K562 (cell line): ENCODE data around the gene GRHL3. TPM values are rescaled to one million over a fixed set of nuclear protein-coding genes. Genes with fewer than 3 reads are reported as not detected.
A peak's percentile ranks its signal among the peaks of the same experiment; 100 is the strongest.

Experiments
- ATAC-seq: fragments of 200-7000 bp; cut with Tn5 transposase; 3 replicates; pipeline ENCODE4 v1.9.1; 2020; ENCODE audit warnings: moderate library complexity
- BruUV-seq: library from RNA; stranded (reverse); fragments of 400-500 nt; replicated peaks from 2 replicates; lab custom pipeline; 2021; lab: Mats Ljungman, UMichigan
- CTCF ChIA-PET: fragments of 300-600 bp; formaldehyde crosslinking; extraction: SDS; loops from one replicate; lab custom pipeline; 2021; ENCODE audit warnings: low intra/inter-chr PET ratio; lab: Yijun Ruan, JAX
- POLR2A ChIA-PET: fragments of 300-600, 350-650 bp; sonication (Branson Sonifier 250); formaldehyde crosslinking; extraction: SDS; loops from one replicate; lab custom pipeline; 2021; ENCODE audit warnings: antibody characterized with exemption, inconsistent platforms; lab: Yijun Ruan, JAX
- DNase-seq, 4 experiments: peaks; one replicate each; pipeline versions ENCODE4 v3.0.0 to v3.0.0-alpha.2; 2011 to 2018; ENCODE audit warnings: low spot score in 3 of 4, mixed read lengths in 3 of 4; ENCODE audit errors: extremely low read depth in 1 of 4
- FAIRE-seq: peaks from 2 replicates; lab custom pipeline; 2011; peaks lifted over from hg19 to GRCh38; lab: Jason Lieb, UNC
- H2AFZ ChIP-seq: 2 replicates; pipeline ENCODE4 v1.6.0; 2011; ENCODE audit warnings: low read depth, low read length, control low read depth, inconsistent platforms
- H3K27ac ChIP-seq: fragments of 200-600 bp; 3 replicates; pipeline ENCODE4 v1.8.0; 2011; ENCODE audit warnings: low read depth, mild to moderate bottlenecking, control low read depth, inconsistent platforms, low read length, moderate library complexity, mixed read lengths; ENCODE audit errors: extremely low read depth
- H3K27me3 ChIP-seq, 2 experiments: fragments of 300-600 bp in 1 of 2; 2 replicates in 1 of 2; 3 replicates in 1 of 2; pipeline versions ENCODE4 v1.6.0 to v1.8.0; 2011; ENCODE audit warnings: inconsistent platforms in 2 of 2, low read length in 2 of 2, mild to moderate bottlenecking in 1 of 2, mixed read lengths in 1 of 2, moderate library complexity in 1 of 2; ENCODE audit not compliant: control insufficient read depth in 2 of 2, insufficient read depth in 2 of 2
- H3K36me3 ChIP-seq: fragments of 300-600 bp; 3 replicates; pipeline ENCODE4 v1.8.0; 2011; ENCODE audit warnings: mild to moderate bottlenecking, low read length, inconsistent platforms; ENCODE audit not compliant: control insufficient read depth, insufficient read depth
- H3K4me1 ChIP-seq, 2 experiments: fragments of 200-600 bp in 1 of 2; replicated peaks in 1 of 2; 2 replicates in 1 of 2; 3 replicates in 1 of 2; pipeline versions ENCODE4 v1.5.1 to v1.8.0; 2011; ENCODE audit warnings: inconsistent platforms in 2 of 2, low read length in 2 of 2, mild to moderate bottlenecking in 1 of 2, mixed read lengths in 1 of 2, moderate library complexity in 1 of 2; ENCODE audit not compliant: control insufficient read depth in 2 of 2, insufficient read depth in 2 of 2
- H3K4me2 ChIP-seq: 2 replicates; pipeline ENCODE4 v1.6.1; 2011; ENCODE audit warnings: low read length, control low read depth, inconsistent platforms, mixed read lengths; ENCODE audit not compliant: insufficient read depth
- H3K4me3 ChIP-seq: fragments of 200-600 bp; sonication (generic), shearing (Covaris generic); 2 replicates; pipeline ENCODE4 v1.5.1; 2016; ENCODE audit warnings: control low read depth, inconsistent platforms
- H3K79me2 ChIP-seq: fragments of 200-600 bp; 3 replicates; pipeline ENCODE4 v1.8.0; 2011; ENCODE audit warnings: low read length, inconsistent platforms; ENCODE audit not compliant: control insufficient read depth, insufficient read depth
- H3K9ac ChIP-seq, 2 experiments: 2 replicates each; pipeline versions ENCODE4 v1.6.0 to v1.6.1; 2011; ENCODE audit warnings: low read depth in 2 of 2, low read length in 2 of 2, control low read depth in 1 of 2, inconsistent platforms in 1 of 2, mild to moderate bottlenecking in 1 of 2, mixed read lengths in 1 of 2; ENCODE audit not compliant: insufficient read depth in 1 of 2
- H3K9me1 ChIP-seq: one replicate; pipeline ENCODE4 v1.6.0; 2011; ENCODE audit warnings: inconsistent platforms, mild to moderate bottlenecking, low read length, moderate library complexity; ENCODE audit not compliant: control insufficient read depth, insufficient read depth
- H3K9me3 ChIP-seq: replicated peaks from 2 replicates; pipeline ENCODE4 v1.5.1; 2011; ENCODE audit warnings: low read depth, low read length, inconsistent platforms; ENCODE audit not compliant: control insufficient read depth, insufficient read depth
- H4K20me1 ChIP-seq: replicated peaks from 2 replicates; pipeline ENCODE4 v1.6.1; 2011; ENCODE audit warnings: low read length, inconsistent platforms, mixed read lengths; ENCODE audit not compliant: control insufficient read depth, insufficient read depth
- KLF16 ChIP-seq: IDR thresholded peaks from 2 replicates; pipeline ENCODE4 v1.6.1; 2016; ENCODE audit warnings: antibody characterized with exemption
- PHF8 ChIP-seq: fragments of 200-600 bp; sonication (generic); IDR thresholded peaks from 2 replicates; pipeline ENCODE4 v1.6.1; 2012; ENCODE audit warnings: mixed run types, mild to moderate bottlenecking, inconsistent platforms, low read length, moderate library complexity, borderline replicate concordance
- PTTG1 ChIP-seq: fragments of 450-650 bp; IDR thresholded peaks from 2 replicates; pipeline ENCODE4 v1.6.1; 2016; ENCODE audit warnings: low read depth, mild to moderate bottlenecking, missing genetic modification characterization, missing compliant biosample characterization
- SIX5 ChIP-seq, 2 experiments: IDR thresholded peaks; 2 replicates each; pipeline ENCODE4 v1.6.1; 2011; ENCODE audit warnings: low read length in 2 of 2, borderline replicate concordance in 1 of 2, low read depth in 1 of 2, mild to moderate bottlenecking in 1 of 2, moderate library complexity in 1 of 2; ENCODE audit not compliant: insufficient read depth in 1 of 2
- ZNF384 ChIP-seq: IDR thresholded peaks from 2 replicates; pipeline ENCODE4 v1.6.1; 2012; ENCODE audit warnings: low read depth, low read length, improper control_type of control experiment
- ZNF586 ChIP-seq: fragments of 450-650 bp; formaldehyde crosslinking; conservative IDR thresholded peaks from 2 replicates; pipeline ENCODE4 v1.4.0; 2020; ENCODE audit warnings: mild to moderate bottlenecking, moderate library complexity
- ZNF764 ChIP-seq: fragments of 250-450 bp; sonication (Bioruptor Pico); IDR thresholded peaks from 2 replicates; pipeline ENCODE4 v1.4.0; 2020; ENCODE audit warnings: low read depth, mild to moderate bottlenecking, moderate library complexity
- WGBS: fragments of 100-300 bp; shearing (Covaris generic); methylation state at CpG from one replicate; pipeline ENCODE4 v1.1.6; 2016; ENCODE audit warnings: low coverage, mixed read lengths; ENCODE audit not compliant: insufficient coverage; ENCODE audit errors: missing lambda C conversion rate; 5-methylcytosine and 5-hydroxymethylcytosine counted together
- in situ Hi-C: fragments of 300-500 bp; cut with MboI; formaldehyde crosslinking; loops from 4 replicates; pipeline ENCODE4 v1.15.0; 2018; ENCODE audit warnings: inconsistent platforms, mixed read lengths
- intact Hi-C: fragments of 100-400 bp; cut with micrococcal nuclease; formaldehyde crosslinking; loops from 2 replicates; pipeline ENCODE4 v1.14.2; 2022
- polyA plus RNA-seq, 8 experiments: library from polyadenylated mRNA; depleted of rRNA in 4 of 8; stranded (reverse) in 5 of 8; unstranded in 3 of 8; fragments of >200 nt; fragmentation: Nextera tagmentation in 2 of 8; fragmentation: Illumina TruSeq in 1 of 8; extraction: Ambion mirVana in 2 of 8; extraction: Trizol in 1 of 8; gene quantifications; 2 replicates each; pipeline versions ENCODE4 v1.2.1 to v1.2.3, GENCODE V29; 2011 to 2014; ENCODE audit warnings: inconsistent platforms in 1 of 8, missing spikeins in 1 of 8
- total RNA-seq, 7 experiments: library from RNA; depleted of rRNA in 6 of 7; stranded (reverse); fragments of >200 nt in 6 of 7; fragmentation: Illumina TruSeq in 2 of 7; extraction: Trizol in 2 of 7; gene quantifications; 2 replicates each; pipeline versions ENCODE4 v1.2.1 to v1.2.3, GENCODE V29; 2011 to 2021; ENCODE audit warnings: low replicate concordance in 1 of 7
- TF ChIP-seq, protein P1 (sequence below): fragments of 450-650 bp; conservative IDR thresholded peaks from 2 replicates; pipeline ENCODE4 v1.6.1; 2016; ENCODE audit warnings: missing genetic modification characterization, low read depth, mild to moderate bottlenecking, control low read depth, missing compliant biosample characterization
- TF ChIP-seq, protein P2 (sequence below): fragments of 450-650 bp; IDR thresholded peaks from 2 replicates; pipeline ENCODE4 v1.6.1; 2016

The GRHL3 gene
- total and polyA plus RNA-seq, 9 of the 15 experiments (the other 6 are each of a cell fraction or from before 2014, with no cell fraction given), result 0.01 to 0.04 TPM; not detected in 7

DNA sequence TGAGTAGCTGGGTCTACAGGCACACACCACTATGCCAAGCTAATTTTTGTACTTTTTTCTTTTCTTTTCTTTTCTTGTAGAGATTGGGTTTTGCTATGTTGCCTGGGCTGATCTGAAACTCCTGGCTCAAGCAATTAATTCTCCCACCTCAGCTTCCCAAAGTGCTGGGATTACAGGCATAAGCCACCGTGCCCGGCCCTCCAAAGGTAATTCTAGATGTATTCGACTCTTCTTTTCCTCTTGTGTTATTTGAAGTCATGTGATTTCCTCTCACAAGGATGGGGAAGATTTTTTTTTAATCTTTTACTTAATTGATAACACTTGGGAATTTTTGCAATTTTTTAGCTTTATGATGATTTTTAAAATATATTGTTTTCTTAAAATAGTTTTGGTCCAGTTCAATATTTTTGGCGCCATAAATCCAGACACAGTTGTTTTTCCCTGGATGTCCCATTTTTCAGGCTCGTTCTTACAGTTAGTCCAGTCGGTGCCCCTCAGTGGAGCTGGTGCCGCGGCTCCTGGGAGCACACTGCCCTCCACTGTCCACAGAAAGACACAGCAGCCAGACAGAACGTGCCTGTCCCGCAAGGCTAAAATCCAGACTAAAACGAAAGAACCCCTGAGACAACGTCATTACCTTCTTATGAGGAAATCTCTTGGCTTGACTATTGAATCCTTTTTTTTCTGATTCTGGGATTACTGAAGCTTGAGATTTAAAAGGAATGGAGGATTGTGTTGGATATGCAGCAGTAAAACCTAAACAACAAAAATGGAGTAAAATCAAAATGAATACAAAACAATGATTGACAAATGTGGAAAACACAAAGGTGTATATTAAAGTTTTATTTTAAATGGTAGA, 72.0 kb downstream of the GRHL3 start:
- Histone ChIP-seq H3K9ac (no peak overlapping the region), H3K27ac (no peak overlapping the region)
- TF ChIP-seq SIX5 (IDR thresholded peaks at IDR 0.05; ENCODE audit: borderline replicate concordance in 1 of 2, insufficient read depth in 1 of 2, low read depth in 1 of 2, low read length in 2 of 2), result no peak
- TF ChIP-seq PHF8, result no peak
- TF ChIP-seq PTTG1 (tag), result no peak
- peak; percentile 22; the same call in 1 of the 2 replicates for TF ChIP-seq ZNF384
- TF ChIP-seq, protein P1, sequence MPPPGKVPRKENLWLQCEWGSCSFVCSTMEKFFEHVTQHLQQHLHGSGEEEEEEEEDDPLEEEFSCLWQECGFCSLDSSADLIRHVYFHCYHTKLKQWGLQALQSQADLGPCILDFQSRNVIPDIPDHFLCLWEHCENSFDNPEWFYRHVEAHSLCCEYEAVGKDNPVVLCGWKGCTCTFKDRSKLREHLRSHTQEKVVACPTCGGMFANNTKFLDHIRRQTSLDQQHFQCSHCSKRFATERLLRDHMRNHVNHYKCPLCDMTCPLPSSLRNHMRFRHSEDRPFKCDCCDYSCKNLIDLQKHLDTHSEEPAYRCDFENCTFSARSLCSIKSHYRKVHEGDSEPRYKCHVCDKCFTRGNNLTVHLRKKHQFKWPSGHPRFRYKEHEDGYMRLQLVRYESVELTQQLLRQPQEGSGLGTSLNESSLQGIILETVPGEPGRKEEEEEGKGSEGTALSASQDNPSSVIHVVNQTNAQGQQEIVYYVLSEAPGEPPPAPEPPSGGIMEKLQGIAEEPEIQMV (tag), result no peak
- 0 out of 2 replicates have a peak, but pooled peaks have one; percentile 17 for TF ChIP-seq ZNF764 (CRISPR knock-in tag)
- TF ChIP-seq ZNF586 (CRISPR knock-in tag), result no peak
- TF ChIP-seq, protein P2, sequence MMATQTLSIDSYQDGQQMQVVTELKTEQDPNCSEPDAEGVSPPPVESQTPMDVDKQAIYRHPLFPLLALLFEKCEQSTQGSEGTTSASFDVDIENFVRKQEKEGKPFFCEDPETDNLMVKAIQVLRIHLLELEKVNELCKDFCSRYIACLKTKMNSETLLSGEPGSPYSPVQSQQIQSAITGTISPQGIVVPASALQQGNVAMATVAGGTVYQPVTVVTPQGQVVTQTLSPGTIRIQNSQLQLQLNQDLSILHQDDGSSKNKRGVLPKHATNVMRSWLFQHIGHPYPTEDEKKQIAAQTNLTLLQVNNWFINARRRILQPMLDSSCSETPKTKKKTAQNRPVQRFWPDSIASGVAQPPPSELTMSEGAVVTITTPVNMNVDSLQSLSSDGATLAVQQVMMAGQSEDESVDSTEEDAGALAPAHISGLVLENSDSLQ, result 0 out of 2 replicates have a peak, but pooled peaks have one; percentile 4
- peak; percentile 30; the same call in 1 of the 2 replicates for TF ChIP-seq KLF16

More for the DNA sequence above, 72.0 kb downstream of the GRHL3 start:
- H3K9me3 ChIP-seq, result no peaks in the 10 kb centered on the region
- FAIRE-seq (peak; percentile 89), ATAC-seq (peak; percentile 96), DNase-seq (peak; percentile 77 to 82 (median 80))
- no peaks in the 10 kb centered on the region for H3K4me1 ChIP-seq
- BruUV-seq, result no TSS peak
- no peak overlapping the region for H2AFZ ChIP-seq
- ChIA-PET CTCF (interaction anchor here (0.6 to 7.3 kb wide), 13 partner anchors 136 to 842 kb away, joined by 3 to 222 read pairs (median 4); no protein-coding TSS in a partner anchor), POLR2A (interaction anchor here (0.6 to 2.1 kb wide), 8 partner anchors 8 to 588 kb away, joined by 3 to 7 read pairs (median 3); no protein-coding TSS in a partner anchor)
- no peak overlapping the region for H3K4me2 ChIP-seq
- 15% methylated on average over 12 of the region's 12 CpGs for WGBS
- H4K20me1 ChIP-seq, result 0 out of 2 replicates have a peak, but pooled peaks cover 5% of the 10 kb centered on the region
- no peaks in the 10 kb centered on the region for H3K36me3 ChIP-seq
- H3K27me3 ChIP-seq, result peaks cover 0 to 8% of the 10 kb centered on the region in 2 experiments; a peak in 2 of 5 replicates
- intact Hi-C loops, result loop anchor here (1.0 to 2.0 kb wide), 2 partner anchors 189 to 244 kb away; no protein-coding TSS in a partner anchor
- H3K4me3 ChIP-seq, result no peak overlapping the region
- in situ Hi-C loops, result loop anchor here (5.0 kb wide), 1 partner anchor 189 kb away; no protein-coding TSS in a partner anchor
- no peaks in the 10 kb centered on the region for H3K9me1 ChIP-seq
- H3K79me2 ChIP-seq, result no peaks in the 10 kb centered on the region
